ENCODE measurements around the gene CES5A.

DNA sequence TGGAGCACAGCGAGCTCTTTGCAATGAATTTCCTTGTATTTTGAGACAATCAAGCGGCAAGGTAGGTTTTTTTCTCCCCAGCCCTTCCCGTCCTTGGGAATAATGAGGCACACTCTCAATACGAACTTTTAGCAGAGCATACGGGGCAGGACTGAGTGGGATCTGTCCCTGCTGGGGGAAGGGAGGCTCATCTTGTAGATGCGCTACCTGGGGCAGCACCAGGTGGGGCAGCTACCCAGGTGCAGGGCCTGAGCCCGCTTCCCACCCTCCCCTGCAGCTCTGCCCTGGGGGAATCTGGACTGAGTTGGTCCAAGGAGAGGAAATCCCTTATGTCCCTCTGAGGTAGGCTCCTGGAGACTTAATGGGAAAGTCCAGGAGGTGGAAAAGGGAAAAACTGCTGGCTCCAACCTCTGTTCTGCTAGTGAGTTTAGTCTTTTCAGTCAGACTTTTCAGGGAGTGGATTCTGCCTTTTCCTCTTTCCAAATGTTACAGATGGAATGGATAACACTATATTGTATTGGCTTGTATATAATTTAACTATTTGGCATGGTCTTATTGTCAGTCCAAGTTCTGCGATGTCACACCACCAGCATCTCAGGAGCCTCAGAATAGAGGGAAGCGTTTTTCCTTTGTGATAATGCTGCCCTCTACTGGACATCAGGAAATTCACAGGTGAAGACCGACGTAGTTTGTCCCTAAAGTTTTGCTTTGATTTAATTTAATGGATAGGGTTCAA is 32.6 kb downstream of the CES5A start:
- TF ChIP-seq POLR2A (IDR thresholded peaks at IDR 0.05; ENCODE audit: low read length) = no peak
- no peak for TF ChIP-seq GATA1 (IDR thresholded peaks at IDR 0.05; ENCODE audit: low read depth, low read length)
